HL-60 (cell line): Measurements from ENCODE around the gene ANP32A.

Experiments
- POLR2AphosphoS5 ChIP-seq: IDR thresholded peaks from 2 replicates; pipeline ENCODE4 v1.6.1; 2012; ENCODE audit warnings: low read depth
- TF ChIP-seq, protein P1 (sequence below): IDR thresholded peaks from one replicate; pipeline ENCODE4 v1.5.1; 2011; ENCODE audit warnings: low read length, control low read depth, inconsistent platforms; ENCODE audit not compliant: insufficient read depth
- TF ChIP-seq, protein P2 (sequence below): IDR thresholded peaks from 2 replicates; pipeline ENCODE4 v1.6.1; 2012; ENCODE audit warnings: low read depth; ENCODE audit not compliant: insufficient replicate concordance

DNA sequence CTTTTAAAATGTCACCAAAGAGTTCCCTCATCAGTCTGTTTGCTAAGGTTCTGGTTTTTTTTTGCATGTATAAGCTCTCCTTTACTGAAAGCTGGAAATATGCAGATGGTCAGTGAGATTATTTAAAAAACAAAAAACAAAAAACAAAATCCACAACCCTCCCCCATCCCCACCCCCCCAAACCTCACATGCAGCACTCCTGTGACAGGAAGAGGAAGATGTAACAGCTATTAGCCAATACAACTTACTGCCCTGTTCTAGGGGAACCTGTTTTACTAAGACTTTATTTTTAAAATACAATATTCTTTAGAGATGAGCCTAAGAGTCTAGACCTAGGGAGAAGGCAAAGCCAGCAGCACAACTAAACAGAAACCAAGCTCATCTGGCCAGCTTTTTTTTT is 39.5 kb downstream of the ANP32A start:
- TF ChIP-seq, protein P1, sequence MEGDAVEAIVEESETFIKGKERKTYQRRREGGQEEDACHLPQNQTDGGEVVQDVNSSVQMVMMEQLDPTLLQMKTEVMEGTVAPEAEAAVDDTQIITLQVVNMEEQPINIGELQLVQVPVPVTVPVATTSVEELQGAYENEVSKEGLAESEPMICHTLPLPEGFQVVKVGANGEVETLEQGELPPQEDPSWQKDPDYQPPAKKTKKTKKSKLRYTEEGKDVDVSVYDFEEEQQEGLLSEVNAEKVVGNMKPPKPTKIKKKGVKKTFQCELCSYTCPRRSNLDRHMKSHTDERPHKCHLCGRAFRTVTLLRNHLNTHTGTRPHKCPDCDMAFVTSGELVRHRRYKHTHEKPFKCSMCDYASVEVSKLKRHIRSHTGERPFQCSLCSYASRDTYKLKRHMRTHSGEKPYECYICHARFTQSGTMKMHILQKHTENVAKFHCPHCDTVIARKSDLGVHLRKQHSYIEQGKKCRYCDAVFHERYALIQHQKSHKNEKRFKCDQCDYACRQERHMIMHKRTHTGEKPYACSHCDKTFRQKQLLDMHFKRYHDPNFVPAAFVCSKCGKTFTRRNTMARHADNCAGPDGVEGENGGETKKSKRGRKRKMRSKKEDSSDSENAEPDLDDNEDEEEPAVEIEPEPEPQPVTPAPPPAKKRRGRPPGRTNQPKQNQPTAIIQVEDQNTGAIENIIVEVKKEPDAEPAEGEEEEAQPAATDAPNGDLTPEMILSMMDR: no peak
- TF ChIP-seq POLR2AphosphoS5: no peak
- TF ChIP-seq, protein P2, sequence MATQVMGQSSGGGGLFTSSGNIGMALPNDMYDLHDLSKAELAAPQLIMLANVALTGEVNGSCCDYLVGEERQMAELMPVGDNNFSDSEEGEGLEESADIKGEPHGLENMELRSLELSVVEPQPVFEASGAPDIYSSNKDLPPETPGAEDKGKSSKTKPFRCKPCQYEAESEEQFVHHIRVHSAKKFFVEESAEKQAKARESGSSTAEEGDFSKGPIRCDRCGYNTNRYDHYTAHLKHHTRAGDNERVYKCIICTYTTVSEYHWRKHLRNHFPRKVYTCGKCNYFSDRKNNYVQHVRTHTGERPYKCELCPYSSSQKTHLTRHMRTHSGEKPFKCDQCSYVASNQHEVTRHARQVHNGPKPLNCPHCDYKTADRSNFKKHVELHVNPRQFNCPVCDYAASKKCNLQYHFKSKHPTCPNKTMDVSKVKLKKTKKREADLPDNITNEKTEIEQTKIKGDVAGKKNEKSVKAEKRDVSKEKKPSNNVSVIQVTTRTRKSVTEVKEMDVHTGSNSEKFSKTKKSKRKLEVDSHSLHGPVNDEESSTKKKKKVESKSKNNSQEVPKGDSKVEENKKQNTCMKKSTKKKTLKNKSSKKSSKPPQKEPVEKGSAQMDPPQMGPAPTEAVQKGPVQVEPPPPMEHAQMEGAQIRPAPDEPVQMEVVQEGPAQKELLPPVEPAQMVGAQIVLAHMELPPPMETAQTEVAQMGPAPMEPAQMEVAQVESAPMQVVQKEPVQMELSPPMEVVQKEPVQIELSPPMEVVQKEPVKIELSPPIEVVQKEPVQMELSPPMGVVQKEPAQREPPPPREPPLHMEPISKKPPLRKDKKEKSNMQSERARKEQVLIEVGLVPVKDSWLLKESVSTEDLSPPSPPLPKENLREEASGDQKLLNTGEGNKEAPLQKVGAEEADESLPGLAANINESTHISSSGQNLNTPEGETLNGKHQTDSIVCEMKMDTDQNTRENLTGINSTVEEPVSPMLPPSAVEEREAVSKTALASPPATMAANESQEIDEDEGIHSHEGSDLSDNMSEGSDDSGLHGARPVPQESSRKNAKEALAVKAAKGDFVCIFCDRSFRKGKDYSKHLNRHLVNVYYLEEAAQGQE: no peak
